Stimulated activated CD8-positive, alpha-beta memory T cell treated with anti-CD3 and anti-CD28 coated beads, Interleukin-7, amount 100 ng/mL, for 1 hour (primary cell): ENCODE data around the gene APC2.

Source experiments
- DNase-seq, 2 donors: peaks; one replicate each; pipeline ENCODE4 v3.0.0-alpha.2; 2020; ENCODE audit warnings: low read depth in 2 of 2

Gene APC2, protein sequence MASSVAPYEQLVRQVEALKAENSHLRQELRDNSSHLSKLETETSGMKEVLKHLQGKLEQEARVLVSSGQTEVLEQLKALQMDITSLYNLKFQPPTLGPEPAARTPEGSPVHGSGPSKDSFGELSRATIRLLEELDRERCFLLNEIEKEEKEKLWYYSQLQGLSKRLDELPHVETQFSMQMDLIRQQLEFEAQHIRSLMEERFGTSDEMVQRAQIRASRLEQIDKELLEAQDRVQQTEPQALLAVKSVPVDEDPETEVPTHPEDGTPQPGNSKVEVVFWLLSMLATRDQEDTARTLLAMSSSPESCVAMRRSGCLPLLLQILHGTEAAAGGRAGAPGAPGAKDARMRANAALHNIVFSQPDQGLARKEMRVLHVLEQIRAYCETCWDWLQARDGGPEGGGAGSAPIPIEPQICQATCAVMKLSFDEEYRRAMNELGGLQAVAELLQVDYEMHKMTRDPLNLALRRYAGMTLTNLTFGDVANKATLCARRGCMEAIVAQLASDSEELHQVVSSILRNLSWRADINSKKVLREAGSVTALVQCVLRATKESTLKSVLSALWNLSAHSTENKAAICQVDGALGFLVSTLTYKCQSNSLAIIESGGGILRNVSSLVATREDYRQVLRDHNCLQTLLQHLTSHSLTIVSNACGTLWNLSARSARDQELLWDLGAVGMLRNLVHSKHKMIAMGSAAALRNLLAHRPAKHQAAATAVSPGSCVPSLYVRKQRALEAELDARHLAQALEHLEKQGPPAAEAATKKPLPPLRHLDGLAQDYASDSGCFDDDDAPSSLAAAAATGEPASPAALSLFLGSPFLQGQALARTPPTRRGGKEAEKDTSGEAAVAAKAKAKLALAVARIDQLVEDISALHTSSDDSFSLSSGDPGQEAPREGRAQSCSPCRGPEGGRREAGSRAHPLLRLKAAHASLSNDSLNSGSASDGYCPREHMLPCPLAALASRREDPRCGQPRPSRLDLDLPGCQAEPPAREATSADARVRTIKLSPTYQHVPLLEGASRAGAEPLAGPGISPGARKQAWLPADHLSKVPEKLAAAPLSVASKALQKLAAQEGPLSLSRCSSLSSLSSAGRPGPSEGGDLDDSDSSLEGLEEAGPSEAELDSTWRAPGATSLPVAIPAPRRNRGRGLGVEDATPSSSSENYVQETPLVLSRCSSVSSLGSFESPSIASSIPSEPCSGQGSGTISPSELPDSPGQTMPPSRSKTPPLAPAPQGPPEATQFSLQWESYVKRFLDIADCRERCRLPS (N-terminal part only)

DNA sequence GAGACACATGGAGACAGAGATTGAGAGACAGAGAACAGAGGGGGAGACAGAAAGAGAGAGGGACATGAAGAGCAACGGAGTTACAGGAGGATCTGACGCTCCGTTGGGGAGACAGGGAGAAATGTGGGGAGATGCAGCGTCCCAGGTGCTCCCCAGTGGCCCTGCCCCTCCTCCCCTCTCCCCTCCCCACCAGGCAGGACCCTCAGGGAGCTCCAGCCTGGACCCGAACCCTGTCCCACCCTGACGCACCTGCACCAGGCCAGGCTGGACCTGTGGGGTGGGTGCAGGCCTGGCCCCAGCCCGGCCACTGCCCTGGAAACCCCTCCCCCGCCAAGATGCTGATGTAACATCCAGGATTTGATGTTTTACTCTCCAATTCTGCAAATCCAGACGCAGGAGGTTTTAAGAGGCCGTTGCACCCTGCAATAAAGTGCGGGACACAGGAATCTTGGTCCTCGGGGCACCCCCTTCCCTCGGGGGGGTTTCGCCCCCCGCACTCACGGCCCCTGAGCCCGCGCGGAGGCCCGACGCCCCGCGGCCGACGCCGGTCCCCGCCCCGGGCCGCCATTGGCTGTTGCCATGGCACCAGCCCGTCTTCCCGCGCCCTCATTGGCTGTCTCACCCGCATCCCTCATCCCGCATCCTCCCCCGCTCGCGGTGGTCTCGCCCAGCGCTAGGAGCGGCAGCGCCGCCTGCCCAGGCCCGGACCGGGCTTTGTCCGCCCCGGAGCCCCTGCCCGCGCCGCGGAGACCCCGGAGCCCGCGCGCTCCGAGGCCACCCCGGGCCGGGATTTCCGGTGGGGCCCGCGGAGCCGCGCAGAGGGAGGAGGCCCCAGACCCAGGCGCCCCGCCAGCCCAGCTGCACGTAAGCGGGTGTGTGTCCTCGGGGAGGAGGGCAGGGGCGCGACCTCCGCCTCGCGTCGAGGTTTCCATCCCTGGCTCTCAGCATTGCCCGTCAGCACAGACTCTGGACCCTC lies at the start of gene APC2:
TSS of gene APC2 (plus strand) at position 655 of the 976 bp plus-strand sequence. CDS start 2,881 bp downstream, outside the sequence.
- DNase-seq = no peak

DNA sequence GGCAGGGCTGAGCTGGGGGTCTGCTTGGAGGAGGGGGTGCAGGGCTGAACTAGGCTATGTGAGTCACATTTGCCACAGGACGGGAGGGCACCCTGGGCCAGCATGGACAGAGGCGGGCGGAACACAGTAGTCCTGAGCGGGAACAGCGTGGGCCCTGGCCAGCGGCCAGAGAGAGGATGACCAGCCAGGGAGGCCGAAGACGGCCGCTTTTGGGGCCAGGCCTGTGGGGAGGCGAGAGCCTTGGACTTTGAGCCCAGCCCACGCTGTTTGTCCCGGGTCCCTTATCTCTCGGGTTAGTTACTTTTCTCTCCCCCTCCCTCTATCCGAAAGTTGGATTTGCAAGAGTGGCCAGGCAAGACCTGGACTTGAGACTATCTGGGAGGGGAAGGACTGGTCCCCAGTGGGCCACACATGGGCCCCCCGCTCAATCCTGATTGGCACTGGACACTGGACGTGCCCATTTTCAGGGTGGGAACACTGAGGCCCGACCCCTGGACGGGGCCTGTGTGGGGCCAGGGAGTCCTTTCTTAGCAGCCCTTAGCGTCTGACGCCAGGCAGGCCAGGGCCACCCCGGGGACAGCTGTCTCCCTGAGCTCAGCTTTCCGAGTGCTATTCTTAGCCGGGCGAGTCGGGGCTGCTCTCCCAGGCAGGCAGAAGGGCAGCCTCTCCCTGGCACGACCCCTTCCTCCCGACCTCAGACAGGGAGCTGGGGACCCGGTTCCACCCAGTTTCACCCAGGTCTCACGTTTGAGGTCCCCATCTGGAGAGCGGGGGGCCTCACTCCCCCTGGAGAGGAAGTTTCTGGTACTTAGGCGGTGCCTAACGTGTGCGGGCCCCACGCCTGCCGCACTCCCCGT lies 49.4 kb upstream of the APC2 start:
- DNase-seq = no peak

DNA sequence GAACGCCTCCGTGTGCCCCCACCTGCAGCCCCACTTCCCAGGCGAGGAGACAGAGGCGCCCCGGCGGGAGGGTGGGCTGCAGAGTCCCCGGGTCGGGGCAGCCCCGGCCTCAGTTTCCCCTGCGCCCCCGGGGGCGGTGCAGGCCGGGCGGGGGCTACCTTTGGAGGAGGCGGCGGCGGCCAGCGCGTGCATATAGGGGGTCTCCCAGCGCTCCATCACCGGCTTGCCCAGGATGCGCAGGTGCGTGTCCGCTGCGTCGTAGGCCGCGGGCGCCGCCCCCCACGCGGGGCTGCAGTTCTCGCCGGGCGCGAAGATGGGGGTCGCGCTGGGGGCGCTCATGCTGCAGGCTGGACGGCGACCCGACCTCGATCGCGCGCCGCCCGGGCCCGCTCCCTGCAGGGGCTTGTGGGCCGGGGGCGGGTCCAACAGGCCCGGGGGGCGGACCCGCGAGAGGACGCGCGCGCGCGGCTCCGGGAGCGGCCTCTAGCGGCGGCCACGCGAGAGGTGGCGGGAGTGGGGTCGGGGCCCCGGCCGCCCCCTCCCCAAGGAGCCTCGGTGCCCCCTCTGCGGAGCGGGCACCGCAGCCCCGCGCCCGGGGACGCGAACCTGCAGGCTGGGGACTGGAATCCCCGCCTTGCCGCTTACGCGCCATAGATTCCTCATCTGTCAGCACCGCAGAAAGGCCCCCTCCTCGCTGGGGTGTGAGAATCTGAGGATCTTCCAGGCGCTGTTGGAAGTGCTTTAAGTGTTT lies 48.6 kb upstream of the APC2 start, which contains the start of gene GAMT:
TSS of gene GAMT (minus strand) at position 405 of the 751 bp plus-strand sequence. CDS start at position 339, 66 bp downstream.
- peak in 1 of 2 donors; percentile 31 for DNase-seq

DNA sequence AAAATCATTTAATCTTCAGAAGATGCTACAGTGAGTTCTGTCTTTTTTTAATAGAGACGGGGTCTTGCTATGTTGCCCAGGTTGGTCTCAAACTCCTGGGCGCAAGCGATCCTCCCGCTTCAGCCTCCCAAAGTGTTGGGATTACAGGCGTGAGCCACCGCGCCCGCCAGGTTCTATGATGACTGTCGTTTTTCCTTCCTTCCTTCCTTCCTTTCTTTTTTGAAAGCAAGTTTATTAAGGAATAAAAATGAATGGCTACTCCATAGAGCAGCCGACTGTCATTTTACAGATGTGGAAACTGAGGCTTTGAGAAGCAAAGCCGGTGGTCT lies 48.1 kb upstream of the APC2 start:
- no peak for DNase-seq

DNA sequence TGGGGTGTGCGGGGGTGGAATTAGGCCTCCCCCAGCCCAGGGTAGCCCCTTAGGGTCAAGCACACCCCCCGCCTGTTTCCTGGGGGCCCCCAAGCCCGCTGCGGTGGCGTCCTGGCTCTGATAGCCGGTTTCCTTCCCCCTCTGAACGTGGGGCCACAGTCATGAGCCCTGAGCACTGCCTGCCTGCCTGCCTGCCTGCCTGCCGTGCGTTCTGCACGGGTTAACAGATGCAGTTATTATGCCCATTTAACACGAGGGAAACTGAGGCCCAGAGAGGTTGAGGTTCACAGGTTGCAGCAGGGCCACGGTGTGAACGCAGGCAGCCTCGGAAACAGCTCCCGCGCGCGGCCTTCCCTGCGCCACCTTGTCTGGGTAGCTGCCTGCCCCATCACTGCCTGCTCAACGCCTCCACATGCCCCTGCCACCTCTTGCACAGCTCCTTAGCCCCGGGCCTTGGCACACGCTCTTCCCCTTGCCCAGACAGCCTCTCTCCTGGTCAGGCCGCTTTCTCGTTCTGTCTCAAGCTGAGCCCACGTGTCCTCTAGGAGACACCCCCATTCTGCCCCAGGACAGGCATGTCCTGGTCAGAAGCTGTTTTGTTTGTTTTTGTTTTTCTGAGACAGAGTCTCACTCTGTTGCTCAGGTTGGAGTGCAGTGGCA lies 47.4 kb upstream of the APC2 start:
- DNase-seq = no peak

DNA sequence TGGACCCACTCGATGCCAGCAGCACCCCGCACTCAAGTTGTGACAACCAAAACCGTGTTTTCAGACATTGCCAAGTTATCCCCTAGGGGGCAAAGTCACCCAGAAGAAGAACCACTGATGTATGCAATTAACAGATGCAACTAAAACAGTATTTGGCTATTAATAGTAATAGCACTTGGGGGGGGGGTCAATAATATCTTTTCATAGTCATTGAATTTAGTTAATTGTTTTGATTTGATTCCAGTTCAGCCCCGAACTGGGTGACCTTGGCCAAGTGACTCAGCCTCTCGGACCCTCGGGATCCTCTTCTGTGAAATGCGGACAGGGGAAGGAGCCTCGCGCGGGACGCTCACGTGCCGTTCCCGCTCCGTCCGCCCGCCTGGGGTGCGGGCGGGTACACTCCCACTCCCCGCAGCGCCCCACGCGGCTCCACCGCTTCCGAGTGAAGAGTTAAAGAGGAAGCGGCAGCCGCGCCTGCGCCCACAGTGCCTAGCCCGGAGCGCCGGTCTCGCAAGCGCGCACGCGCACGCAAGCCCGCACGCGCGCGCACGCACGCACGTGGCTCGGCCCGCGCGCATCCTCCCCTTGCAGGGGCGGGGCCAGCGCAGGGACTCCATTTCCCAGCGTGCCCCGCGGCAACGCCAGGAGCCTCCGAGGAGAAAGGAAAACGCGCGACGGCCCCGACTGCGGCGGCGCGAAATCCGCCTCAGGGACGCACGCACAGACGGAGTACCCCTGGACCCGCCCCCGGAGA lies 43.0 kb upstream of the APC2 start:
- DNase-seq = peak; percentile 97 to 99

DNA sequence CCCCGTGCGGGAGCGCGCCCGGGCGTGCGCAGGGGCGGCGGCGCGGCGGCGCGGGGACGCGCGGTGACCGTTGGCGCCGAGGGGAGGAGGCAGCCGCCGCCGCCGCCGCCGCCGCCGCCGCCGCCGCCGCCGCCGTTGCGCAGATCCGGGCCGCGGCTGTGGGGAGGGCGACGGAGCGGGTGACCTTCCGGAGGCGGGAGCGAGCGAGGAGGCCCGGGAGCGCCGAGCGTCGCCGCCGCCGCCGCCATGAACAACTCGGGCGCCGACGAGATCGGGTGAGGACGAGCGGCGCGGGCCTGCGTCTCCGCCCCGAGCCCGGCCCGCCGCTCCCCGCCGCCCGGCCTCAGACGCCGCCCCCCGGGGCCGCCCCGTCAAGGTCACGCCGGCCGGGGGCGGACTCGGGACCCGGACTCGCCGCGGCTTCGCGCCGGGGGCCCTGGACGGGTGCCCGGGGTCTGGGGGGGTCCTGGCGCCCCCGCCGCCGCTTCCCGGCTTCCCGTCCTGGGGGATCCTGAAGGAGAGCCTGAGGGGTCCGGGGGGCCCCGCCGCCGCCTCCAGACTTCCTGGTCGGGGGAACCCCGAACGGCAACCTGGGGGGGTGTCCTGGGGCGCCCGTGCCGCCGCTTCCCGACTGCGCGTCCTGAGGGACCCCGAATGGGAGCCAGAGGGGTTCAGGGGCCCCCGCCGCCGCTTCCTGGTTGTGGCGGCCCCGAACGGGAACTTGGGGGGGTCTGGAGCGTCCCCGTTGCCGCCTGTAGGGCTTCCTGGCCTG lies 42.2 kb upstream of the APC2 start, which contains the start of gene DAZAP1:
TSS of gene DAZAP1 (plus strand) at position 59 of the 772 bp plus-strand sequence. CDS start at position 247, 188 bp downstream.
- no peak for DNase-seq

DNA sequence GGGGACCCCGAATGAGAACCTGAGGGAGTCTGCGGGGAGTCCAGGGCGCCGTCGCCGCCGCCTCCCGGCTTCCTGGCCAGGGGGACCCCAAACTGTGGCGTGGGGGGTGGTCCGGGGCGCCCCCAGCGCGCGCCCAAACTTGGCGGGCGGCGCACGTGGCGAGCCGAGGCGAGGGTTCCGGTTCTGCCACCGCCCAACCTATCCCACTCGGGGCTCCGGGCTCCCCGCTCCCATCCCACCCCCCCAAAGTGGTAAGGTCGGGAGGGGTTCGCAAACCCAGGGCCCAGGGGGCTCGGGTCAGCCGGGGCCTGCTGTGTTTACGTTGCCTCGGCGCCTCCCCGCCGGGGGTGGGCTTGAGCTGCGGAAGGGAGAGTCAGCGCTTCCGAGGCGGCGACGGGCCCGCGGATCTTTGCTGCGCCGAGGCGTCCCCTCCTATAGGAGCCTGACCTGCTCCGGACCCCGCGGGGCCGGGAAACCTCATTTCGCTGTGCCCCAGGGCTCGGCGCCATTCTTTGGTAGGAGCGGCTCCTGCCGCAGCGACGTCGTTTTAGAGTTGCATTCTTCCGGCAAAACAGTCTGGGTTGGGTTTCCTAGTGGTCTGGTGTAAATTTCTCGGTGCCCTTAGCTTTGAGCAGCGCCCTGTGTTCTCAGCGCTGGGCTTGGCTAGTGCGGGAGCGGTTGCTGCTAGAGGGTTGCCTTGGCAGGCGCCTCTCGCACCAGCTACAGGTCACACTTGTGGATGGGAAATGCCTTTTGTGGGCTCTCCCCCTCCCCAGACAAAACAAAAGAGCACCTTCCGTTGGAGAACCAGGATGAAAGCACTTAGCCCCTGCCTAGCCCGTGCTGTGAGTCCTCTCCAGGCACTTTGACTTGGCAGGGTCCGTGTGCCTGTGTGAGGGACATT lies 41.4 kb upstream of the APC2 start:
- DNase-seq = peak in 1 of 2 donors; percentile 24

DNA sequence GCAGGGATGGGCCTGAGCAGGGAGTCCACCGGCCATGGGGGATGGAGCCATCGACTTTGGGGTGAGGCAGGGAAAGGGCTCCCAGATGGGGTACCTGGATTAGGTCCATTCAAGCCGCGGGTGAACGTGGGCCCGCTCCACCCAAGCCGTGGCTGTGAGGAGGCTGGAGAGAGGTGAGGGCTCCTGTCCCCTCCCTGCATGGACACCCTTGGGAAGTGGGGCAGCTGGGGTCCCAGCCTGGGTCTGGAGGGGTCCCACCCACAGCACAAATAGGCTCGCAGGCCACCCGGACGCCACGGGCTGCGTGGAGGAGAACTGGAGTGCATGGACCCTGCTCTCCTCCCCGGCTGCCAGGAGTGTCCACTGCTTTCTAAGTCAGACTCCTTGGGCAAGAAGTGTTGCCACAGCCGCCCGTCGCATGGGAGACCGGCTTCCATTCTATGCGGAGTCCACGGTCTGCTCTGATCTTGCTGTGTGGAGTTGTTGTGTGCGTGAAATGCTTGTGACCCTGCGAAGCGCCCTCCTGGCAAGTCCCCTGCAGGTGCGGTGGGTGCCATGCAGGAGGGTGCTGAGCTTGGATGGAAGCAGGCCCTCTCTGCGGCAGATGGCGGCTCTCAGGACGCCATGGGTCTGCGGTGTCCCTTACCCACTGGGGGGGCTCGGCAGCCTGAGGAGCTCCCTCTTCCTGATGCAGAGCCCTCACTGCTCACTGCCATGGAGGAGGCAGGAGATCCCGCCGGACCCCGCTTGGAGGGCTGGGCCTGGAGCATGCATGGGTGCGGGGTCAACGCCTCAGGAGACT lies 40.5 kb upstream of the APC2 start:
- no peak for DNase-seq

DNA sequence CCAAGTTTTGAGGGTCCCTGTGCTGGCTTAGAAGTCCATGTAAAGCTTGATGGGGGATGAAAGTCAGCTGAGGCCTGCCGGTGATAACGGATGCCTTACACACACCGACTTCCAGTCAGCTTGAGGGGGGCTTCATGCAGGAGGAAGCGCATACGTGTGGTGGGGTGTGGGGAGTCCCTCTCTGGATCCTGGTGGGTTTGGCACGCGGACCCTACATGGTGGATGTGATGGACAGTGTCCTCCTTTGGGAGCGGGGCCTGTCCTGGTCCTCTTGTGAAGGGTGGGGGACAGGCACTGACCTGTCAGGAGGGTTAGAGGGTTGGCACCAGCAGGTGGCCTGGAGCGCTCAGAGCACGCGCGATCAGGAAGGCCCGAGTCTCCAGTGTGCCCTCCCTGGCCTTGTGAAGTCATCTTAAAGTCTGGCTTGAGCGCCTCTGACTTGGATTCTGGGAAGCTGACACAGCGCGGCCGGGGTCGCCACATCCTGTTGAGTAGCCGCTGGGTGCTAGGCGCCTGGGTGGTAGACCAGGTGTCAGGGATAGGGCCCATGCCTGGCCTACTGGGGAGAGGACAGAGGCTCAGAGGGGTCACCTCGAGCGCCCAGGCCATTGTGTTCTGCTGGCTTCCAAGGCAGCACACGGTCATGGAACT lies 39.7 kb upstream of the APC2 start:
- DNase-seq = no peak

DNA sequence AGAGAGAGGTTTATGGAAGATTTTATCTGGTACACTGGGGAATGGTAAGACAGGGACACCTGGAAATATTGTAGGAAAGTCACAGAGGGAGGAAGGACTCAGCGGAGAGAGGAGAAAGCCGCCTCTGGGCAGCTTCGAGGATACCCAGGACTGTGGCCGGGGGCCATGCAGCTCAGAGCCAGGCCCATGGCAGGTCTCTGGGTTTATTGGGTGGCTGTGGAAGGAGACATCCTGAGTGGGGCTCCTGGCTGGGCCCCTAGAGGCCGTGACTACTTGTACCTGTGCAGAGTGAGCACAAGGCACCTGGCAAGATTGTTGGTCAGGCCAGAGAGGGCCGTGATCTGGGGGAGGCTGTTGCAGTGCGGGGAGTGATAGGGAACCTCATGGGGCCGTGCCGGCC lies 39.1 kb upstream of the APC2 start:
- DNase-seq = no peak

DNA sequence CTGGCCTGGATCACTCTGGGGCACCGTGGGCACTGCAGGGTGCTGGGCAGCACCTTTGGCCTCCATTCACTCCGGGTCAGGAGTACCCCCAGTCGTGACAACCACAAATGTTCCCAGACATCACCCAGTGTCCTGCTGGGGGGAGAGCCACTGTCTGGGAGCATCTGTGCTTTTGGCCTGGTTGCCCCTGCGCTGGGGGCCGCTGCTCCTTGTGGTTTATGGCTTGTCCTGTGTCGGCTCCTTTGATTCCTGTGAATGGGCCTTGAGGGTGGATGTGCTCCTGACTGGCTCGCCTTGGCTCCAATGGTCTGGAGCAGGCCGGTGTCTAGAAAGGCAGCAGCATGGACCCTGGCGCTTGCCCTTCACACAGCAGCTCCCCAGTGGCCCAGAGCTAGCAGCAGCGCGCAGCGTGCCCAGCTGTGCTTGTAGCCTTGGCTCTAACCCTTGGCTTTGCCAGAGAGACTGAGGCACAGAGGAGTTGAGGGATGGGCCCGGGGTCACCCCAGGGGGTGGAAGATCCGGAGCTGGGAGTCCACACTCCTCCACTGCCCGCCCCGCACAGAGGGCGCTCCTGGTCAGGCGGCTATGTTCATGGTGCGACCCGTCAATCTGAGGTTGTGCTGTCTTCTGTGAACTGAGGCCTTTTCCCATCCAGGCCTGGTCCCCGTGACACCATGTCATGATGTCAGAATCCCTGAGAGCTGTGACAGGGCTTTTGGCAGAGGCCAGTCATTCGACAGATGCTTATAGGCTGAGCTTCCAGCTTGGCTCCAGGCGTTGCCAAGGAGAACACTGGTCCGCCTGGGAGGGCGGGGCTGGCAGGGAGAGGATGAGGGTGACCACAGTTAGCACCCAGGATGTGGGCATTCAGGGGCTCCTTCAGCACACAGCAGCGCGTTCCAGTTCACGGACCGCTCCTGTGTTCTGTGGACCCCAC lies 38.4 kb upstream of the APC2 start:
- DNase-seq = no peak

DNA sequence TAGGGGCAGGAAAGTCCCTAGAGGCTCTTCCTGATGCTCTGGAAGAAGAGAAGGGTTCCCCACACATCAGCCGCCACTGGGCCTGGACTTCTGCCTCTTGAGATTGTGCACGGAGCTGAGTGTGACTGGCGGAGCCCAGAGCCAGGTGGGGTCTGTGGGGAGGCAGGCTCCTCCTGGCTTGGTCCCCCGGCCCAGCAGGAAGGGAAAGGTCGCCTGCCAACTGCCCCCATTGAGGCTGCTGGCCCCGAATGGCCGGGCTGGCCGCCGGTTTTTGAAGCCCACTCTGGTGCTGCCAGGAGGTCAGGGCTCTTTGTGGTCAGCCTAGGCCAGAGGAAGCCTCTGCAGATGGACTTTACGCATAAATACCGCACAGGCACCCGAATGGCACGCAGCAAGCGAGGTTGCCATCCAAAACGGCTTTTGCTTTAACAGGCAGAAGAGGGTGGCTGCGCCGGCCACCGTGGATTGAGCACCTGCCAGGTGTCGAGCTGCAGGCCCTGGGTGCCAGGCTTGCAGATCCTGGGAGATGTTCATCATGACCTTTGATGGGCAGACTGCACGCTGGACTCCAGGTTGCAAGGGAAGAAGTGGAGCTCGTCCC lies 37.5 kb upstream of the APC2 start:
- no peak for DNase-seq
